IMR-90 (cell line): ENCODE results near the gene CEP83.

Experiments used
- CHD1 ChIP-seq: IDR thresholded peaks from 2 replicates; pipeline ENCODE4 v1.6.1; 2012; ENCODE audit warnings: low read depth, low read length, improper control_type of control experiment
- MAFK ChIP-seq: IDR thresholded peaks from 2 replicates; pipeline ENCODE4 v1.6.1; 2012; ENCODE audit warnings: low read depth, low read length, improper control_type of control experiment
- POLR2A ChIP-seq: IDR thresholded peaks from 2 replicates; pipeline ENCODE4 v1.6.1; 2012; ENCODE audit warnings: mild to moderate bottlenecking, low read depth, low read length
- RCOR1 ChIP-seq: IDR thresholded peaks from 2 replicates; pipeline ENCODE4 v1.6.1; 2012; ENCODE audit warnings: mild to moderate bottlenecking, low read length, improper control_type of control experiment; ENCODE audit not compliant: insufficient replicate concordance
- RFX5 ChIP-seq: IDR thresholded peaks from 2 replicates; pipeline ENCODE4 v1.8.0; 2012; ENCODE audit warnings: low read depth, mild to moderate bottlenecking, low read length, moderate library complexity
- SMC3 ChIP-seq: fragments of 150-350 bp; IDR thresholded peaks from 2 replicates; pipeline ENCODE4 v1.6.1; 2016; ENCODE audit warnings: low read depth, mild to moderate bottlenecking, antibody characterized with exemption, low read length, moderate library complexity
- TF ChIP-seq, protein P1 (sequence below): conservative IDR thresholded peaks from 2 replicates; pipeline ENCODE4 v1.5.1; 2012; ENCODE audit warnings: mild to moderate bottlenecking, low read depth, low read length, improper control_type of control experiment
- TF ChIP-seq, protein P2 (sequence below): fragments of 150-350 bp; IDR thresholded peaks from 2 replicates; pipeline ENCODE4 v1.6.1; 2016; ENCODE audit warnings: low read depth, mild to moderate bottlenecking, low read length, moderate library complexity, borderline replicate concordance

DNA sequence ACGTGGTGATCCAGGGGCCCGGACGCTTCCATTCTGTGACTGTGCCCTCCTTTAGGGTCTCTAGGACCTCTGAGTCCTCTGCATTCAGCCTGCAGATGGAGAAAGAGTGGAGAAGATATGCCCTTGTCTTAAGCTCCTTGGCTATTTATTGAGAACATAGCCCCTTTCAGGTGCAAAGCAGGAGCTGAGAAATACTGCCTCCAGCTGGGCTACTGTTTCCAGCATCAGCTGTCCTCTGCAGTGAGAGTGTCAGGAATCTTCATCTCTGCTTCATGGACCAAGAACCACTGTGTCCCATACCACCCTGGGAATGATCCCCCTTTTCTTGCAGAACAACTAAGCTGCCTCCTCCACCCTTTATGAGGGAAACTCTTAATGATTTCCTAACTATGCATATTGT, 47.8 kb upstream of the CEP83 start:
- TF ChIP-seq, protein P1, sequence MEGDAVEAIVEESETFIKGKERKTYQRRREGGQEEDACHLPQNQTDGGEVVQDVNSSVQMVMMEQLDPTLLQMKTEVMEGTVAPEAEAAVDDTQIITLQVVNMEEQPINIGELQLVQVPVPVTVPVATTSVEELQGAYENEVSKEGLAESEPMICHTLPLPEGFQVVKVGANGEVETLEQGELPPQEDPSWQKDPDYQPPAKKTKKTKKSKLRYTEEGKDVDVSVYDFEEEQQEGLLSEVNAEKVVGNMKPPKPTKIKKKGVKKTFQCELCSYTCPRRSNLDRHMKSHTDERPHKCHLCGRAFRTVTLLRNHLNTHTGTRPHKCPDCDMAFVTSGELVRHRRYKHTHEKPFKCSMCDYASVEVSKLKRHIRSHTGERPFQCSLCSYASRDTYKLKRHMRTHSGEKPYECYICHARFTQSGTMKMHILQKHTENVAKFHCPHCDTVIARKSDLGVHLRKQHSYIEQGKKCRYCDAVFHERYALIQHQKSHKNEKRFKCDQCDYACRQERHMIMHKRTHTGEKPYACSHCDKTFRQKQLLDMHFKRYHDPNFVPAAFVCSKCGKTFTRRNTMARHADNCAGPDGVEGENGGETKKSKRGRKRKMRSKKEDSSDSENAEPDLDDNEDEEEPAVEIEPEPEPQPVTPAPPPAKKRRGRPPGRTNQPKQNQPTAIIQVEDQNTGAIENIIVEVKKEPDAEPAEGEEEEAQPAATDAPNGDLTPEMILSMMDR, result no peak
- TF ChIP-seq RFX5 (no peak), CHD1 (no peak), SMC3 (no peak), POLR2A (no peak), RCOR1 (no peak), MAFK (no peak)
- TF ChIP-seq, protein P2, sequence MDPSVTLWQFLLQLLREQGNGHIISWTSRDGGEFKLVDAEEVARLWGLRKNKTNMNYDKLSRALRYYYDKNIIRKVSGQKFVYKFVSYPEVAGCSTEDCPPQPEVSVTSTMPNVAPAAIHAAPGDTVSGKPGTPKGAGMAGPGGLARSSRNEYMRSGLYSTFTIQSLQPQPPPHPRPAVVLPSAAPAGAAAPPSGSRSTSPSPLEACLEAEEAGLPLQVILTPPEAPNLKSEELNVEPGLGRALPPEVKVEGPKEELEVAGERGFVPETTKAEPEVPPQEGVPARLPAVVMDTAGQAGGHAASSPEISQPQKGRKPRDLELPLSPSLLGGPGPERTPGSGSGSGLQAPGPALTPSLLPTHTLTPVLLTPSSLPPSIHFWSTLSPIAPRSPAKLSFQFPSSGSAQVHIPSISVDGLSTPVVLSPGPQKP, result no peak
